Ovary (tissue), 9 donors: ENCODE data around the gene TGM5. TPM values are rescaled to one million over a fixed set of nuclear protein-coding genes. Genes with fewer than 3 reads are reported as not detected.

ENCODE experiments used
- DNase-seq, 5 donors: peaks; one replicate each; pipeline ENCODE4 v3.0.0-alpha.2; 2019 to 2020
- H3K27ac ChIP-seq, 2 donors: fragments of 200-600 bp; one replicate each; pipeline versions ENCODE4 v1.5.1 to v1.8.0; 2019 to 2022
- H3K27me3 ChIP-seq: fragments of 200-600 bp; one replicate; pipeline ENCODE4 v1.8.0; 2022
- H3K36me3 ChIP-seq: fragments of 200-600 bp; sonication (generic); one replicate; pipeline ENCODE4 v1.5.1; 2019
- H3K4me1 ChIP-seq: one replicate; pipeline ENCODE4 v1.8.1; 2013; ENCODE audit warnings: mild to moderate bottlenecking, moderate library complexity; ENCODE audit not compliant: insufficient read depth
- H3K4me3 ChIP-seq: fragments of 200-600 bp; sonication (generic); one replicate; pipeline ENCODE4 v1.5.1; 2017
- H3K9me3 ChIP-seq, 2 donors: fragments of 200-600 bp in 1 of 2; sonication (generic) in 1 of 2; one replicate each; pipeline versions ENCODE4 v1.5.1 to v1.8.1; 2013 to 2019; ENCODE audit warnings: mild to moderate bottlenecking in 1 of 2, moderate library complexity in 1 of 2
- CTCF ChIP-seq, 3 donors: fragments of 450-650 bp in 2 of 3; fragments of 200-600 bp in 1 of 3; IDR thresholded peaks; one replicate each; pipeline versions ENCODE4 v1.5.1 to v1.8.0; 2016 to 2022; ENCODE audit warnings: antibody characterized with exemption in 3 of 3, mild to moderate bottlenecking in 1 of 3
- EP300 ChIP-seq: sonication (generic); formaldehyde crosslinking; IDR thresholded peaks from one replicate; pipeline ENCODE4 v1.6.1; 2017; ENCODE audit warnings: antibody characterized with exemption
- POLR2A ChIP-seq: fragments of 450-650 bp; IDR thresholded peaks from one replicate; pipeline ENCODE4 v1.6.1; 2017; ENCODE audit warnings: antibody characterized with exemption, mild to moderate bottlenecking, moderate library complexity
- WGBS, 3 donors: extraction: QIAGEN DNeasy Blood & Tissue Kit in 1 of 3; methylation state at CpG; one replicate each; pipeline versions ENCODE4 v1.1.5 to v1.1.7; 2013 to 2017; 5-methylcytosine and 5-hydroxymethylcytosine counted together
- intact Hi-C, 4 donors: fragments of 100-400 bp; cut with DNase I; formaldehyde crosslinking; loops; one replicate each; pipeline versions ENCODE4 v1.11.0 to v1.15.1; 2022 to 2023
- polyA plus RNA-seq, 2 donors: library from polyadenylated mRNA; stranded (reverse); fragments of 200-250 nt in 1 of 2; fragments of 350-450 nt in 1 of 2; fragmentation: Illumina TruSeq in 1 of 2; extraction: RNeasy Lipid Tissue Mini Kit (QIAGEN cat#74804) in 1 of 2; gene quantifications; one replicate each; pipeline ENCODE4 v1.2.3, GENCODE V29; 2013 to 2014
- total RNA-seq, 7 donors: library from RNA; depleted of rRNA in 2 of 7; stranded (reverse); fragments of >200 nt in 2 of 7; fragmentation: NEBNext Ultra II Directional in 3 of 7; extraction: Animal tissue kit (Norgen Biotek cat#: 25700) in 3 of 7; gene quantifications; one replicate each; pipeline versions ENCODE4 v1.1.0 to v1.2.4, GENCODE V29; 2016 to 2023
- donor health status: DM: no; HTN: no; CAD: no; lungs with moderate emphysema.
- donor health status: DM: no; HTN: no; CAD: no.
- donor health status: Bipolar disorder and iron deficiency.
- donor health status: DM: yes; HTN: yes; CAD: no.
- donor health status: DM: no; HTN: no; CAD: no.
- donor health status: DM: yes; HTN: yes; CAD: no.

Gene TGM5
- total and polyA plus RNA-seq, 9 donors: not detected

DNA sequence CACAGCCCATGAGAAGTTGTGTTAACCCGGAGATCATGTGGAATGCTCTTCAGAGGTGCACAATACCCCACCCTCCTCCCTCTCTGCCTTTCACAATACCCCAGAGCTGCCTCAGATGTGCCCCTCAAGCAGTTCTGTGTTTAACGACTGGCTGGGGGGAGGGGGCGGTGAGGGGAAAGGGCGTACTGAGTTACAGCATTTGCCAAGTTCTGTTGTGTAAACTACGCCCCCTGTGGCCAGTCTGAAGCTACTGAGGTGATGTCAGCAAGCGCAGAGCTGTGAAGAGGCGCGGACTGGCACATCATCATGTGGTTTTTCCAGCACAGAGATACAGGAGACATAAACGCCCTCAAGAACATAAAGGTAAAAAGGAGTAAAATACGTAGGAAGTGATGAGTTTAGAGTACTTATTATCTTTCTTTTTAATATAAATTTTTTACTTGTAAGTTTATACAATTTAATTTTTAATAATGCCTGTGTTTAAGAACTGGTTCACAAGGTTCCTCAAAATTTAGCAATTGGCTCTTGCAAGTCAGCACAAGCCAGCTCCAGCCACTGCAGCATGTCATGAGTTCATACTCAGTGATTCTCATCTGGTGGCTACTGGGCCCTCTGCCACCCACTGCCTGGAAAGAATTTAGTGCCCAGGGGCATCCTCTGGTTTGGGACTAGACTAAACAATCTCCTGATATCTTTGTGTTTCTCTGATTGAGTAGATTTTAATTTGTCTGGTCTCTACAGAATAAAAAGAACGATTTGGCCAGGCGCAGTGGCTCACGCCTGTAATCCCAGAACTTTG is 47.6 kb downstream of the TGM5 start:
- Histone ChIP-seq H3K36me3 (no peaks in the 10 kb centered on the region), H3K4me1 (no peaks in the 10 kb centered on the region), H3K9me3 (no peaks in the 10 kb centered on the region), H3K4me3 (no peak overlapping the region), H3K27ac (no peak overlapping the region), H3K27me3 (no peaks in the 10 kb centered on the region)
- intact Hi-C loops: no loop called here
- no peak for TF ChIP-seq CTCF (IDR thresholded peaks at IDR 0.05)
- TF ChIP-seq POLR2A: no peak
- no peak for TF ChIP-seq EP300
- no peak for DNase-seq
- 41 to 49% (median 48%) methylated on average over 13 of the region's 13 CpGs for WGBS, 3 donors

- Histone ChIP-seq H3K27ac (no peak overlapping the region), H3K27me3 (no peaks in the 10 kb centered on the region), H3K36me3 (no peaks in the 10 kb centered on the region), H3K4me1 (no peaks in the 10 kb centered on the region), H3K4me3 (no peak overlapping the region), H3K9me3 (no peaks in the 10 kb centered on the region)
- DNase-seq: no peak
- intact Hi-C loops: no loop called here
- no peak for TF ChIP-seq CTCF (IDR thresholded peaks at IDR 0.05)
- TF ChIP-seq POLR2A: no peak
- TF ChIP-seq EP300: no peak
- WGBS, 3 donors: 81 to 85% (median 84%) methylated on average over 7 of the region's 7 CpGs
Measured at GRCh38 chr15:43215961-43216360, 50.8 kb downstream of the TGM5 start.

- Histone ChIP-seq H3K27me3 (no peaks in the 10 kb centered on the region), H3K4me3 (no peak overlapping the region), H3K4me1 (no peaks in the 10 kb centered on the region), H3K27ac (no peak overlapping the region), H3K36me3 (no peaks in the 10 kb centered on the region), H3K9me3 (no peaks in the 10 kb centered on the region)
- no peak for DNase-seq
- 85 to 86% (median 86%) methylated on average over 6 of the region's 6 CpGs for WGBS, 3 donors
- TF ChIP-seq POLR2A: no peak
- no peak for TF ChIP-seq EP300
- TF ChIP-seq CTCF (IDR thresholded peaks at IDR 0.05): no peak
- intact Hi-C loops: no loop called here
Measured at GRCh38 chr15:43214592-43215295, 52.0 kb downstream of the TGM5 start.

DNA sequence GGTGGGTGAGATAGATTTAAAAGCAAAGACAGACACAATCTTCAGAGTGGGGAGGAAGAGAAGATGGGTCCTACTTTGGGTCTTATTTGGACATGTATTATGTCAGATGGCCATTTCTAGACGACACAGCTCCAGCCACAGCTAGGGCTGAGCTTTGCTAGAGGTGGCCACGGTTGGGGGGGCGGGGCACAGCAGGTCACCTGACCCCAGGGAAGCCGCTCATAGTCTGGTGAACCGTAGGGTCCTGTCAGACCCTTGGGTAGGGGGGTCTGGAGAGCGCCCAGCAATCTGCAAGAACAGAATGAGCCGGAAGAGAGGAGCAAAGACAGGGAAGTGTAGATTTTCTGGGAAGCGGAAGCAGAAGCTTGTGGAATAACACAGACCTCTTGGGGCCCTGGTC is 52.6 kb downstream of the TGM5 start:
- Histone ChIP-seq H3K9me3 (no peaks in the 10 kb centered on the region), H3K27ac (no peak overlapping the region), H3K4me3 (no peak overlapping the region), H3K36me3 (no peaks in the 10 kb centered on the region), H3K4me1 (no peaks in the 10 kb centered on the region), H3K27me3 (no peaks in the 10 kb centered on the region)
- WGBS, 3 donors: 62 to 67% (median 65%) methylated on average over 8 of the region's 8 CpGs
- no peak for TF ChIP-seq EP300
- no peak for TF ChIP-seq CTCF (IDR thresholded peaks at IDR 0.05)
- TF ChIP-seq POLR2A: no peak
- no peak for DNase-seq
- intact Hi-C loops: no loop called here
